Femur (tissue), 1 donor: ENCODE results near the gene CHRNG.

Source experiments
- DNase-seq: peaks from one replicate; pipeline ENCODE4 v3.0.0-alpha.2; 2017

Gene CHRNG

DNA sequence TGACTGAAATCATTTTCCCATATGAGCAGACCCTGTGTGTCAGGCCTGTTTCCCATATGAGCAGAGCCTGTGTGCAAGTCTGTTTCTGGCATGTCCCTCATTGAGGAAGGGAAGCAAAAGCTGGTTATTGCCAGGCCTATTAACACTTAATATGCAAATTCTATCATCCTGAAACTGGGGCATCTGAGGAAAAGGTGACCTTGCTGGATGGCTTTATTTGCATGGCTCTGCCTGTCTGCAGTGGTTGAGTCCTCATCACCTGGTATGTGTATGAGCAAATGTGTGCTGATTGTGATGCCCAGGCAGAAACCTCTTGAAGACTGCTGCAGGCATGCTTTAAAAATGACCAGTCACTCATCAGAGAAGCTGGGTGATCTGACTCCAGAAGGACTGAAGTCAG, 42.2 kb downstream of the CHRNG start:
- DNase-seq, result no peak

DNA sequence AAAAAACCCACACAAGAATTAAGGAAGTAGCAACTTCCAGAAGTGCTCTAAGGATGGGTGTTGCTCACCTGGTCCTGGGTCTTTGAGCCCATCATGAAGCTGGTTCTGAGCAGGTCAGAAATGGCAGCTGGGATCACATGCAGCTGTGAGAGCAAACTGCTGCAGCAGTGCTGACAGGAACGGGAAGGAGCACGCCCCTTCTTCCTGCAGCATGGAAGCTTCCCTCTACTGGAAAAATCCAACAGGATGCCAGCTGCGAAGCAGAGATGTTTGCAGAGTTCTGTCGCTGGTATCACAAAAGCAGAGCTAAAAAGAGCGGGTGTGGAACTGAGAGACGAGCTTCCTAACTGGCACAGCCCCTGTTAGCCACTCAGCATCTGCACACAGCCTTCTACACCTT, 44.7 kb downstream of the CHRNG start:
- no peak for DNase-seq

DNA sequence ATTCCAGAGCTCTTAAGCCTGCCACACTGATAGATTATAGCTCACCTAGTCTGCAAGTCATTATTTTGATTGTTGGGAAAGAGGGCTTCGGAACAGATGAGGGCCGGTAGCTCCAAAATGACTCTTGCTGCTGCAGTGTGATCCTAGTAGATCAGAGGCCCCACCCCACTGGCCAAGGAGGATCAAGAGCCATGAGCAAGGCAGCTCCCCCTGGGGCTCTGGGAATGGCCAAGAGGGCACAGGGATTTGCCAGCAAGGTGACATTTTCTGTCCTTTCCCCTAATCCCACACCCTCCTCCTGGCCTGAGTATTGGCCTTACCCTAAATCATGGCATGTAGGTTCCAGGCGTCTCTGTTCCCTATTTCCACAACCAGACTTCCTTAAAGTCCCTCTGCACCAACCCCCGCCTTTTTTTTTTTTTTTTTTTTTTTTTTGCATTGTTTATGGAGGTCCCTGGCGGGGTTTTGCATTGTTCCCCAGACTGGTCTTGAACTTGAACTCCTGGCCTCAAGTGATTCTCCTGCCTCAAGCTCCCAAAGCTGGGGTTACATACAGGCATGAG, 47.5 kb downstream of the CHRNG start:
- no peak for DNase-seq

DNA sequence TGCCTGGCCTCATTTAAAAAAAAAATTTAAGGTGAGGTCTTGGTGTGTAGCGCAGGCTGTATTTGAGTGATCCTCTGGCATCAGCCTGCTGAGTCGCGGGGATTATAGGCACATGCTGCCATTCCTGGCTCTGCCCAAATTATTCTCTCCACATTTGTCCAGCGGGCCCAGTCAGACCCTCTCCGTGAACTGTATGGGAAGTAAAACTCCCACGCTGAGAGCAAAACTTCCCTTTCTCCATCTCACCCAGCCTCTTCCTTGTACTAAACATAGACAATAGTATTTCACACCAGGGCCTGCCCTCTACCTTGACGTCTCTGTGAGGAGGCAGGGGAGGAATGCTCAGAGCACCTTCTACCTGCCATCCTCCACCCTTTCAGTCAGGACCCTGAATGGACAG, 48.0 kb downstream of the CHRNG start:
- no peak for DNase-seq

DNA sequence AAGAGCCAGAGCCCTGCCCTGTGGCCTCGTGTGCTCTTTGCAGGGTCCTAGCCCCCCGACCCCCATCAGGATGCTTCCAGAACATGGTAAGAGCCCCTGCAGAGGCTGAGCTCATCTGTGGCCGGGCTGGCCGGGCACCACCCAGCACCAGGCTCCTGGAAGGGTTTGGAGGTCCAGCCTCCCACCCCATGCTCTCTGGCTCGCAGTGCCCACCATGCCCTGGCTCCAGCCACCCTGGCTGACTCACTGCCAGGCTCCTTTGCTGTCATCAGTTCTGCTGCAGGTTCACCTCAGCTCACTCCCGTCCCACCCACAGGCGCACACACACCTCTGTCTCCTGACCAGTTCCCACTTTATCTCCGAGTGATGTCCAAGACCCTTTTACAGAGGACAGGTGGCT, 48.5 kb downstream of the CHRNG start:
- no peak for DNase-seq

DNA sequence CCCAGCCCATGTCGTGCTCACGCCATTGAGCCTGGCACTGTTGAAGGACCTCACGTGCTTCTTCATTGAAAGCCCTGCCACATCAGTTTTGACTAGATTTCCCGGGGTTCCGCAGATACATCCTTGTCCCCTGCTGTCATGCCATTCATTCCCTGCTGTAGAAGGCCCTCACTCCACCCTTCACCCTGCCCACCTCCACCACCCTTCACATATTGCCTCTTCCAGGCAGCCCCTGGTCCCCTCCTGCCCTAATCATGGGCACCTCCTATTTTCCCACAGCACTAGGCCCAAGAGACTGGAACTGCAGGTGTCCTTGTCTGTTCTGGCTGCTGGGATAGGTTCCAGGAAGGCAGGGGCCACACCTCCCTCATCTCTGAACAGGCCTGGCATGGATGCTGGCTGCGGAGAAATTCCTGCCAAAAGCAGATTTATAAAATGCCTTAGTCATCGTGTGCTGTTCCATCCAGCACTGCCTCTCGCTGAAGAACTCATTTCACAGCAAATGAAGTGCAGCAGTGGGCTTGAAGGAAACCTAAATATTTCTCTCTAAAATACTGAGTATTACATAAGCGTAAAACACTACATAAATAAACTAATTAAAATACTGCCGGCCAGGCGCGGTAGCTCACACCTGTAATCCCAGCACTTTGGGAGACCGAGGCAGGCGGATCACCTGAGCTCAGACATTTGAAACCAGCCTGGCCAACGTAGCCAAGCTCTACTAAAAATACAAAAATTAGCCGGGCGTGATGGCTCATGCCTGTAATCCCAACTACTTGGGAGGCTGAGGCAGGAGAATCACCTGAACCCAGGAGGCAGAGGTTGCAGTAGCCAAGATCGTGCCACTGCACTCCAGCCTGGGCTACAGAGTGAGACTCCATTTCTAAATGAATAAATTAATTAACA, 49.4 kb downstream of the CHRNG start:
- peak; percentile 60 for DNase-seq

DNA sequence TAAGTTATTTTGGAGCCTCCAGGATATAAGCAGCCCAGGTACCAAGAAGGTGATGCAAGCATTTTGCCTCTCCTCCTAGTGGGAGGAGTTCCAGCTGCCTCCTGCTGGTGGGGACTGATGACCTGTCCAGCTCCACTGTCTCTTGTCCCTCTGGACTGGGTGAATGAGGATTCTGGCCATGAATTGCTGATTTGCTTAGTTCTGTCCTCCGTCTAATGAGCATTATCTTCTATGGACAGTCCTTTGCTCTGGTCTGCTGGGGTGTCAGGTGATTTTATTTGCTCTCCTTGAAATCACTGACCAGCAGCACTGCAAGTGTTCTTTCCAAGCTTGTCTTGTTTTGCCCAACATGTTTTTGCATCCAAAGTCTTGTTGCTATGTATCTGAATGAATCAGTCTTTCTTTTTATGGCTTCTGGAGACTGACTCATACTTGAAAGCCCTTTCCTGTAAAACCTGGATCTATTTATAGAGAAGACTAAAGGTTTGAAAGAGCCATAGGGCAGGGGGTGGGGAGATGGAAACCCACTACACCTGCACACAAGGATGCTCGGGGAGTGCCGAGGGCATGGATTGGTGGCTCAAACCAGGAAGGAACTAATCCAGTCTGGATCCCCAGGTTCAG, 53.4 kb downstream of the CHRNG start:
- no peak for DNase-seq

DNA sequence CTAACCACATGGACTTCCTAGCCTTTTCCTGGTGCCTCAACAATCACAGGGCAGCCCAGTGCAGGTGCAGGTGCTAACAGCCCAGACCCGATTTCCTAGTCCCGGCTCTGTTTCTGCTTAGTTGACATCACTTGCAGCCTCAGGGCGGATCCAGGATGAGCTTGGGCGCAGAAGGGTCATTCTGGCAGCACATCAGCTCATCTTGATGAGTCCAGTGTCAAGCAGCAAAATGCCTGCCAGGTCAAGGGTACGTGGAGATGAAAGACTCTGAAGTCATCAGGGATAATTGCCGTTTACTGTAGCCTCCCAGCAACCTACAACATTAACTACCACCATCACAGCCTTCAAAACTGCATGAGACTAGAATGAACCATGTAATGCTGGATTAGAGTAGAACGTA, 54.5 kb downstream of the CHRNG start:
- no peak for DNase-seq
